Activated CD4-positive, CD25-positive, alpha-beta regulatory T cell (primary cell): ENCODE results near the gene COX20.
"Not testable (repeated sequence)": the region's sequence is repeated elsewhere in the genome, so short reads cannot be mapped to it uniquely, and the experiment has no call there.

Source experiments
- DNase-seq, 4 experiments: peaks; one replicate each; lab custom pipeline; 2025; lab: John Stamatoyannopoulos, UW

Gene COX20

DNA sequence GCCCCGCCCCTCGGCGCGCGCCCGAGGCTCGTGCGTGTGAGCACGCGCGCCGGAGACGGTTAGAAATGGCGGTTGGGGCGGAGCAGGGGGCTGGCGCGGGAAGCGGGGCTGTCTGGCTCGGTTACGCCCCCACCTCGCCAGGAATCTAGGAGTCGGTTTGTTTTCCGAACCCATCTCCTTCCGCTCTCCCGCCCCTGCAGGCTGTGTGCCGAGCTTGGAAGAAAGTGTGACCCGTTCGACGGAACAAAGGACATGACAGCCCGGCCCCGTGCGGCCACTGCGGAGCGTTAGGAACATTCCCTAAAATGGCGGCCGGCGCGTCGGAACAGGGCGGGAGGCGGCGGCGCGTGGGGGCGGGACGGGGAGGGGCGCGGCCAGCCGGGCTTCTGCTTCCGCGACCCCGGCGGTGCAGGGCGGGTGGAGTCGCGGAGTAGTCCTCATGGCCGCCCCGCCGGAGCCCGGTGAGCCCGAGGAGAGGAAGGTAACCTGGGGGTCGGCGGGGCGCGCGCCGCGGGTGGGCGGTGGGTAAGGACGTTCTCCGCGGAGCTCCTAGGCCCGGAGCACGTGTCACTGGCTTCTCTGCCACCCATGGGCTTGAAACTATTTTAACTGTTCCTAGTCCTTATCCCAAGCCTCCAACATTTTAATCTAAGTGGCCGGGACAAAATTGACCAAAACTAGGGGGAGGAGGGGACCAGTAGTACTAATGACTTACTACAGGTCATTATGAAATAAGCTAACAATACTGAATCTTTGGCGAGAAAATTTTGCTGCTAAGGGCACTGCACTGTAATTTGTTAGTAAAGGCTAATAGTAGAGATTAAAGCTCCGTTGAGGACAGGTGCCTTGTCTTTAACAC lies at the start of gene COX20:
Gene COX20, plus strand, starts transcription at position 383 of the 859 bp plus-strand sequence. Its CDS starts 57 bp downstream, at position 440.
- DNase-seq, result peak; percentile 89 to 95 (median 91)

- DNase-seq, result no peak
Measured at GRCh38 chr1:244788493-244789275, 46.8 kb upstream of the COX20 start.

DNA sequence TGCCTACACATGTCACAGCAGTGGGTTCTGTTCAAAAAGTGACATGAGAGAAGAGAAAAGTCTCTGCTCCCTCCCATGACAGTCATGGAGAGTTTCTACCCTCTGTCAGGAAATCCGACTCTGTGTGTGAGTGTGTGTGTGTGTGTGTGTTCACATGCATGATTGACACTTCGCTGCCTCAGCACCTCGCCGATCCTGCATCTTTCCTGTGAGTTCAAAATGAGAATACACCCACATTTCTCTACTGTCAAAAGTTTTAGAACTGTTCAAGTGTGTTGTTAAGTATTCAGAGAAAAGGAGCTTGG lies 46.2 kb upstream of the COX20 start:
- DNase-seq, result no peak

DNA sequence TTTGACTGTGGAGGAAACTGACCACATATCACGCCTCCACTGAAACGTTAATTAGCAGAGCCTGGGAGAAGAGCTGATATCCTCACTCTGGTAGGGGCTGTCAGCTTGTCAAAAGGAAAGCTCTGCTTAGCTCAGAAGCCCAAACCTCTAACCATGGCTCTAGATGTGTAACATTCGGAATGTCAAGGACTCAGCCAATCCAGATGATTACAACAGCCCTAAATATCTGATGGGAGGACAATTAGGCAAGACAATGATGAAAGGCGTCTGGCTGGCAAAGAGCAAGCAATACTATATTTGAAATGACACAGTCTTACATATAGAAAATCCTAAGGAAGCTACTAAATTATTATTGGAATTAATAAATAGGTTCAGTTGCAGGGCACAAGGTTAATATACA lies 45.7 kb upstream of the COX20 start:
- no peak for DNase-seq

- DNase-seq, result no peak
Measured at GRCh38 chr1:244791061-244791460, 44.4 kb upstream of the COX20 start.

DNA sequence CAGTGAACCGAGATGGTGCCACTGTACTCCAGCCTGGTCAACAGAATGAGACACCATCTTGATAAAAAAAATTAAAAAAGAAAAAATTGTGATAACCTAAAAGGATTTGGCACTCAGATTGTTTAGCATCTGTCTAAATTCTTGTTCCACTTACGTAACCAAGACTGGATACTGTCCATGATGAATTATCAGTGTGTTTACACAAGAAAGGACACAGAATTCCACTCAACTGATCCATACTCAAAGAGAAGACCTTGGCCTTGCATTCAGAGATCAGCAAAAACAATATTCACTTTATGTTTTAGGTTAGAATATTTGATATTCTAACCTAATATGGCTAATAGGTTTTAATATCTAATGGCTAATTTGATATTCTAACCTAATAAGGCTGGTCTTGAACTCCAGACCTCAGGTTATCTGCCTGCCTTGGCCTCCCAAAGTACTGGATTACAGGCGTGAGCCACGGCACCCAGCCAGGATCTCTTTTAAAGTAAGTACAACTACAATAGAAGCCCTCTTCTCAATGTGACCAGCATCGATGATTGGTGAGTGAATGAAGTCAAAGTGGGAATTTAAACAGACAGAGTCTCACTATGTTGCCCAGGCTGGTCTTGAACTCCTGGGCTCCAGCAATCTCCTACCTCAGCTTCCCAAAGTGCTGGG lies 43.1 kb upstream of the COX20 start:
- no peak for DNase-seq

DNA sequence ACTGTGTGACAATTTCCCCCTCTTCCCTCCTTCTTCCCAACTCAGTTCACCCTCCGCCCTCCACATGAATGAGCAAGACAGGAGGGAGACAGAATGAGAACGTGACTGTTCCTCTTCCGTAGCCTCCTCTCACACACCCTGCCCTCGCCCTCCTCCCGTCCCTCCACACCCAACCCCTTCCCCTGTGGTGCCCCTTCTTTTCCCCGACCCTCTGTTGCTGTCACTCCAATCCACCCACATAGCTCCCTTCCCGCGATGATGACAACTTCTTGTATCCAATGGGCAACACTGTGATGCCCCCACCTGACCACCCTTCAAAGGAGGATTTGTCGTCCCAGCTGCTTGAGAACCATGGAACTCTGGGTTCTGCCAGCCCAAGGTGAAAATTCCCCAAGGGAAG lies 41.4 kb upstream of the COX20 start:
- DNase-seq, result no peak

GRCh38 chr1:244794516-244794915 lies 40.9 kb upstream of the COX20 start:
- not testable (repeated sequence) for DNase-seq

DNA sequence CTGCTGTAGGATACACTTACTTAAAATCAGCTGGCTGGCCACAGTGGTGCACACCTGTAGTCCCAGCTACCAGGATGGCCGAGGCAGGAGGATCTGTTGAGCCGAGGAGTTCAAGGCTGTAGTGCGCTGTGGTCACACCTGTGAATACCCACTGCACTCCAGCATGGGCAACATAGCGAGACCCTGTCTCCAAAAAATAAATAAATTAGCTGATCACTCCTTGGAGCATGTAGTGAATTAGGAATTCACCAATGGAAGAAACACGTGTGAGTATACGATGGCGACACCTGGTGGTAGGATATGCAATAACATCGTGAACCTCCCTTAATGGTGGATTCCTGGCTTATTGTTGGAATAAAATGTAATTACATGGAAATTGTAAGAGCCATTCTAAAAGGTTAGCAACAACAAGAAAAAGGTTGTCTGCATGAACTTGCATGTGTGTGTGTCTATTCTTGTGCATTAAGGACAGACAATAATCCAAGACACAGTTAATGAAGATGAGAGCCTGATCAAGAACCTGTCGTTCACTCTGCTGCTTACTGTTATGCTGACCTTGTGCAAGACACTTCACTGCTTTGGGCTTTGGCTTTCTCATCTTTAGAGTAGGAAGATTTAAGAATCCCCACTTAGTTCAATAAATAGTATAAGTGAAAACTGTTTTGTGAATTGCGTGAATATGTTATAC lies 38.6 kb upstream of the COX20 start:
- peak in 3 of 4 experiments; percentile 9 to 35 (median 11) for DNase-seq

- DNase-seq, result no peak
Measured at GRCh38 chr1:244800821-244801220, 34.6 kb upstream of the COX20 start.

- peak in 1 of 4 experiments; percentile 17 for DNase-seq
Measured at GRCh38 chr1:244801246-244801645, 34.2 kb upstream of the COX20 start.

DNA sequence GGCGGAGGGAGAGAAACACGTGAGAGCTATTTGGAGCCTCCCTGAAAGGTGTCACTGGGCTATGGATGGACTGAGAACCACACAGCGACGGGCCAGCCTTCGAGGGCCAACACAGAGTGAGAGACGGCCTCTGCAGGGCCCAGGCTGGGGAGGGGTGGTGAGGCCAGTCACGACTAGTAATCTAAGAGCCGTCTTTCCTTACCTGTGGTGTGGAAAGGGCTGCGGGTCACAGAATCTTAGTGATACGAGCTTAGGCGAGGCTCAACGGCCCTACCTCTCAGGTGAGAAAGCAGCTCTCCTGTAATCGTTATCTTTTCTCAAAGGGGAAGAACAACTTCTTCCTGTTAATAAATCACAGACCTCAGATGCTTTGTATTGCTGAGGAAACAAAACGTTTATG lies 33.4 kb upstream of the COX20 start:
- no peak for DNase-seq

GRCh38 chr1:244802556-244803239 lies 32.8 kb upstream of the COX20 start:
- DNase-seq, result no peak

GRCh38 chr1:244804841-244805240 lies 30.6 kb upstream of the COX20 start:
- DNase-seq, result no peak

DNA sequence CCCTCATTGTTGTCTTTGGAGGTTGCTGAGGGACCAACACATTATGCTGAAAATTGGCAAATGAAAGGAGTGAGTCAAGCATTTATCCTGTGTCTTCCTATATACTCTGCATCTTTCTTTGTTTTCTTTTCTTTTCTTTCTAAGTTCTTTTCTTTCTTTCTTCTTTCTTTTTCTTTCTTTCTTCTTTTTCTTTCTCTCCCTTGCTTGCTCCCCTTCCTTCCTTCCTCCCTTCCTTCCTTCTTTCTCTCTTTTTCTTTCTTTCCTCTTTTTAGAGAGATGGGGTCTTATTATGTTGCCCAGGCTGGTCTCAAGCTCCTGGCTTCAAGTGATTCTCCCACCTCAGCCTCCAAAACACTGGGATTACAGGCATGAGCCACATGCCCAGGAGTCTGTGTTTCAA lies 28.3 kb upstream of the COX20 start:
- no peak for DNase-seq

- no peak for DNase-seq
Measured at GRCh38 chr1:244810221-244810620, 25.2 kb upstream of the COX20 start.

GRCh38 chr1:244813327-244813726 lies 22.1 kb upstream of the COX20 start:
- DNase-seq, result no peak

DNA sequence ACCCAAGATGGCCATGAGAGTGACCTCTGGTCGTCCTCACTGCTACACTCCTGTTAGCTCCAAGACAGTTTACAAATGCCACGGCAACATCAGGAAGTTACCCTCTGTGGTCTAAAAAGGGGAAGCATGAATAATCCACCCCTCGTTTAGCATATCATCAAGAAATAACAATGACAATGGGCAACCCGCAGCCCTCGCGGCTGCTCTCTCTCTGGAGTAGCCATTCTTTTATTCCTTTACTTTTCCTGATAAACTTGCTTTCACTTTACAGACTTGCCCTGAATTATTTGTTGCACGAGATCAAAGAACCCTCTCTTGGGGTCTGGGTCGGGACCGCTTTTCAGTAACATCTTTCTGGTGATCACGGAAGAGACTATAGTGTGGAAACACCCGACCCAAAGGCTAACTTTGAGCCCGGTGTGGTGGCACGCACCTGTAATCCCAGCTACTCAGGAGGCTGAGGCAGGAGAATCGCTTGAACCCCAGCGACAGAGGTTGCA lies 19.8 kb upstream of the COX20 start:
- no peak for DNase-seq

- DNase-seq, result no peak
Measured at GRCh38 chr1:244817415-244817894, 18.0 kb upstream of the COX20 start.

DNA sequence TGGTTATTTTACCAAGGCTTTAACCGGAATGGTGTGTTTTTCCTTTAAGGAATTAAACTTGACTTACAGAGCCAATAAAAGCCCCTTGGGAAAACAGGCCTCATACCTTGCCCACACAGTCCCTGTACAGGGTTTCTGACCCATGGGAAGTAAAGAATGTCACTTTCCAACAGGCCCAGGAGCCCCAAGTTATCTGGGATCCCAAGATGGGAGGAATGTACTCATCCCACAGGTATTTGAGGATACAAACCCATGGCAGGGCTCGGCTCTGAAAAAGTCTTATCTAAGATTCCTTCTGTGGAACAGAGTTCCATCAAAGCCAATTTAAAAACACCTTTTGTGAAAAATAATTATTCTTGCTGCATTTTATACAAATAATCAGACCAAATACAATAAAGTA lies 15.3 kb upstream of the COX20 start:
- DNase-seq, result no peak

- DNase-seq, result no peak
Measured at GRCh38 chr1:244821134-244821533, 14.3 kb upstream of the COX20 start.
